ENCODE results near the gene LDB2.
"Not testable (repeated sequence)": the region's sequence is repeated elsewhere in the genome, so short reads cannot be mapped to it uniquely, and the experiment has no call there.

The LDB2 gene

DNA sequence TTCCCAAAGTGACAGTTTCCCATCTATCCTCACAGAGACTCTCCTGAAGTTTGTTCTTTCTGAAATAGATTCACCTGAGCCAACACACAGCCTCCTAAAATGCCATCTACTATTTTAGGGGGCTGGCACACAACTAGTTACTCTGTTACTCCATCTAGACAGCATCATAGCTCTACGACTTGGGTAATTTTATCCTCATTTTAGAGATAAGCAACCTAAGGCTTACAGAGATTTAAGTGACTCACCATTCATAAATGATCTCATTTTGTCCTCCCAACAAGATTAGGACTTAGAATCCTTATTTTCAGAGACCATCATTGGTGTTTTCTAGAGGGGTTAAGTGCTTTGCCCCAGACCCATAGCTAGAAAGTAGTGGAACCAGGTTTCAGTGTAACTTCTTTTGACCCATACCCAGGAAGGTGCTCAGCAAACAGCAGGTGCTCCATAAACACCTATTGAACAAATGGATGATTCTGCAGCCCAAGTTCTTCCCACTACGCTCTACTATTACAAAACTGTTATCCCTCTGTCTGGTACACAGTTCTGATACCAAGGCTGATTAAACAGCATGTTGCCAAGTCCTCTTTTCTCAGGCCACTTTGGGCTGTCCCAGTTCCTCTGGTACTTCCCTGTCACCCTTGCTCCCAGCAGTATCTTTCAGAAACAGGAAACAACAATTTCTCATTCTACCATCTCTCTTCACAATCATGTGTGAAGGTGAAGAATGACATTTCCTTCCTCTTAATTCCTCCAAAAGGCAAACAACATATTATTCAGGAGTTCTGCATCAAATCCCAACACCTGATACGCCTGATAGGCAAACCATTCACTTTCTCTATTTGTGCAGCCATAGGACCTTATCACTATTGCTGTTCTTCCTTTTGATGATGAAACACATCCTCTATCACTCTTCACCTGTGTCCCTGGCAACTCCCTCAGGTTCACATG lies 367.5 kb downstream of the LDB2 start:
- no peak for DNase-seq

GRCh38 chr4:16524911-16525554 lies 373.4 kb downstream of the LDB2 start:
- no peak for DNase-seq

GRCh38 chr4:16524406-16524805 lies 374.0 kb downstream of the LDB2 start:
- DNase-seq = no peak

- not testable (repeated sequence) for DNase-seq
Measured at GRCh38 chr4:16523526-16523925, 374.9 kb downstream of the LDB2 start.

DNA sequence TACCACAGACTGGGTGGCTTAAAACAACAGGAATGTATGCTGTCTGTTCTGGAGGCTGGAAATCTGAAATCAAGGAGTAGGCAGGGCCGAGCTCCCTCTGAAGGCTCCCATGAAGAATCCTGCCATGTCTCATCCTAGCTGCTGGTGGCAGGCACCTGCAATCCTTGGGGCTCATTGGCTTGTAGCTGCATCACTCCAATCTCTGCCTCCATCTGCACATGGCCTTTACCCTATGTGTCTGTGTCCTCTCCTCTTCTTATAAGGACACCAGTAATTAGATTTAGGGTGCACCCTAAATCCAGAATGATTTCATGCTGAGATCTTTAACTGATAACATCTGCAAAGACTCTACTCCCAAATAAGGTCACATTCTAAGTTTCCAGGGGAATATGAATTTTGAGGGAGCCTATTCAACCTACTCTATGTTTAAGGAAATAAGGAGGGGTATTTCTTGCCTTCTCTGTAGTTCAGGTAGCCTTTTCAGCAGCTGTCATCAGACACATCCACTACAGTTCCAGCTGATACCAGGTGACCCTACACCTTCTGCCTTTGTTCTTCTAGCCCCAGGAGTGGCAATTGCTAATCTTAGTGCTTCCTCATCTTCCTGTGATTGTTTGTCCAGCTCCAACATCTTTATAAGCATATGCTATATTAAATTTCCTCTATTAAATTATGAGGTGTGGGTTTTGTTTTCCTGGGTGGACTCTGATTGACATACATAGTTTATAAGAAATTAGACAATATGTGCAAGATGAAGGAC lies 377.1 kb downstream of the LDB2 start:
- no peak for DNase-seq

DNA sequence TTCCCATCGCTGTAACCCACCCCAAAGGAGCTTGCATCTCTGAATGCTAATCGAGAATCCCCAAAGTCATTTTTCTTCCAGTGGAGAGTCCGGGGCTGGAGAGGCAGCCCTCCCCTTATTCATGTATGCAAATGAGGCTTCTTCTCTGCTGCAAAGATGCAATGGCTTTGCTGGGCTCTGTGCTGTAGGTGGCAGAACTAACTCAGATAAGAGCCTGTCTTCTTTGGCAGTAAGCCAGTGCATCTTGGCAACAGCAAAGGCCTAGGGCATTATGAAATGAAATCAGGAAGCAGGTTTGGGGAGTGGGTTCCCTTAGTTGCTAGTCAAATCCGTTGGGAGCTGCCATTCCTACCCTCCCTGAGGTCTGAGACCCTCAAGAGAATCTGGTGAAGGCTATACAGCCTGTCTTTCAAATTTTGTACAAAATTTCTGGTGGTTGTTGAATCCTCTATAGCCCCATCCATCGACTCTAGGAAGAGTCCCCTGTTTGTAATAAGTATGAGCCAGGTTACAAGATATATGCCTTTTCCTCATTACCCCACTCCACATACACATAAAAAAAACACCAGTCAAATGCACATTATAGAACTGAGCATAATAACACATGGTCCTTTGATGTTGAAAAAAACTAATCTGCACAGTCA lies 381.5 kb downstream of the LDB2 start:
- DNase-seq = no peak

GRCh38 chr4:16513876-16514275 lies 384.6 kb downstream of the LDB2 start:
- no peak for DNase-seq

DNA sequence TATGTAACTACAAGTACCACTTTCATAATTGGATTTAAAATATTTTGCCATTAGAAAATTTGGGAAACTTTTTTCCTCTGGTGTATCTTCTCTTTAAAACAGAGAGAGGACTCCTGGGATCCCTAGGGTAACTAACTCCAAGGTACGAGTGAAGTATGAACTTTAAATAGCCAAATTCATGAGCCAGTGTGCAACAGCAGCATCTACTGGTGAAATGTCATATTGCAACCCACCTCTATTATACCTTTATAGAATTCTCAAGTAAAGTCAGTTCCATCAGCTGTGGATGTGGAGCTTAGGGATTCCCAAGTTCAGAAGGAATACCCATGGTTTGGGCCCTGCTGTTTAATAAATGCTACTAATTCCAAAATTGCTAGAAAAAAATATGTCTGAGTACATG lies 389.5 kb downstream of the LDB2 start:
- no peak for DNase-seq

DNA sequence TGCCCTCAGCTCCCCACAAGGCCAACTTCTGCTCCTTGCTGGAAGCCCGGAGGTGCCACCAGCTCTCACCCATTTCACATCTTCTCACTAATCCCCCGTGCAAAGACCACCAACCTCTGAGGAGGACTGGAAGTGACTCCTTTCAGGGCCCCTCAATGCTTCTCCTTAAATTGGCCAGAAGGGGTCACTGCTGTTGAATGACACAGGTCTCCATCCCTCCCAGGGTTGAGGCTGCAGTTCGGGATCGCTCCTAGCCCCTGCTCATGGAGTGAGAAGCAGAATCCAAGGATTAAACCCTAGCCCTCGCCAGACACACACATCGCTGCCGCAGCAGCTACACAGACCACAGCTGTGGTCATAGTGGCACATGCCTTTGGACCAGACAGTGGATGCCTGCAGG lies 392.7 kb downstream of the LDB2 start:
- DNase-seq = no peak

DNA sequence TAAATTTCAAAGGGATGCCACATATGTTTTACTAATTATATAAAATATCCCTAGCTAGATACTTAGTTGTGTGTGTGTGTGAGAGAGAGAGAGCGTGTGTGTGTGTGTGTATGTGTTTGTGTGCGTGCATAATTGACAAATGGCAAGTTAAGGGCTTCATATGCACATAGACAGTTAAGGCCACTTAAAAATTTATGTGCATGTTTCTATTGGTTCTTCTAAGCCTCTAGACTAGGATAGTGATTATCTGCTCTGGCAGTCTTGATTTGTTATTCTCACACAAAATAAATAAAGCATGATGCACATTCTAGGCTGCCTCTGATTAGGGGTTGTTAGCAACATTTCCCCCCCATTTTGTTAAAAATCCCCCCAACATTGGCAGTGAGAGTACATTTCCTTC lies 393.2 kb downstream of the LDB2 start:
- no peak for DNase-seq

DNA sequence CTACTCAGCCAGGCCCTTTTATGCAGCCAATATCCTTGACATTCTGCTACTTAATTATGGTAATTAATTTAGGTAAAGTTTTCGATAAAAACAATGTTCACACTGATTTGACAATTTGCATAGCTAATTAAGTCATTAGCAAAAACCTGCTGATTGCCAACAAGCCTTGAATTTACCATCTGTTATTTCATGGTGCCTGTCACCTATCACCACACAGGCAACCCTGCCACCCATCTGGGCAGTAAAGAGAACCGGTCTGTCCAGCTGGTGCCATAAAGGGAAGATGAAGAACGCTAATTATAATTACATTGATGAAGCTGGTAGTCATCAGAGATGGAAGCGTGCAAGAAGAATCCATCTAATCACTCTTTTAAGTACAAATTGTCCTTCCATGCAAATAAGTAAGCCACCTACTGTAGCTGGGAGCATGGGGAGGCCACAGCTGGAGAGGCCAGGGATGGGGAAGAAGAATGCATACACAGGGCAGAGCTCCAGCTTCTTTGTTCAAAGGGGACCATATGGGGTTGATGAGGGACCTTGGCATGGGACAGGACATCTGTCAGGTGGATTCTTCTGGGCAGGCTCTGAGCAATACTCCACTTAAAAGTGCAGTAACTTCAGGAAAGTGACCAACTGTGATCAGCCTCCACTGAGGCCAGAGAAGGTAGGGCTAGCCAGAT lies 394.9 kb downstream of the LDB2 start:
- DNase-seq = no peak

DNA sequence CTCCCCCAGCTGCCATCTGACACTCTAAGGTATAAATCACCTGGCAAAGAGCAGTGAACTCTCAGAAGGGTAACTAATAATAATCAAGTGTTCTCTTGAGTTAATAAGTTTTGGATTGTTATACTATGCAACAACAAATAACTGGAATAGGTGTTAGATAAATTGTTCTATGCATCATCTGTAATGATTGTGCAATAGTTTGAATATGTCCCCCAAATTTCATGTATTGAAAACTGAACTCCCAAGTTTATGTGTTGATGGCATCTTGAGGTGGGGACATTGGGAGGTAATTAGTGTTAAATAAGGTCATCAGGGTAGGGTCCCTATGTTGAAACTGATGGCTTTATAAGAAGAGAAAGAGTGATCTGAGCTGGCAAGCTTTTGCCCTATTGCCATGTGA lies 399.5 kb downstream of the LDB2 start:
- DNase-seq = no peak

GRCh38 chr4:16496501-16496900 lies 401.9 kb downstream of the LDB2 start:
- no peak for DNase-seq

DNA sequence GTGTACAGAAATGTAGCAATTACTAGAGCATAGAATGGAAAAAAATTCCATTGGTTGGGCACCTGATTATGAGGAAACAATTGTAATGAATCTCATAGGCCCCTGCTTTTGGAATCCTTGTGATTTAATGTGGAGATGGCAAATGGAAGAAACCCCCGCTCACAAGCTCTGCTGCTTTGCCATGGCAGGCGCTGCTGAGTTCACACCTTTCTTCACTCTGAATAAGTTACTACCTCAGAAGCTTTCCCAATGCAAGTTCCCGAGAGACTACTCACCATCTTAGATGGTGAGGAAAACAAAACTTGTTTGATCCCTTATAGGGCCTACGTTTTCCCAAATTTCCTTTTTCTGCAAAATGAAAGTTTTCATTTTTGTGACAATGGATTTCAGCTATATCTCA lies 405.6 kb downstream of the LDB2 start:
- no peak for DNase-seq

DNA sequence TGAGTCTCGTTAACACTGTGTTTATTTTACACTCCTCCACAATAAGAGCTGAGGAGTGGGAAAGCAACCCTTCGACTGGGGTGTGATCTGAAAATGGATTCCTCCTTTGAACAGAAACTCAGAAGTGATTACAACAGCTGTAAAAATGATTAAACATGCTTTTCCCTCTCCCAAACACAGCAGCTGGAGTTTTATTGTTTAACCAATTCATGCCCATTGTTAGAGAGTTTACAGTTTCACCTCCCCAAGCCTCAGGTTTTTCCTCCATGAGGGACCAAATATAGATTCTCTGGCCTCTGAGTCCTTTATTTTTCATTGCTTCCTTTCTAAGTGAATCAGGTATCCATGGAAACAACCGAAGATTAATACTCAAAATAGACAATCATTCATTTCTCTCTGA lies 409.2 kb downstream of the LDB2 start:
- DNase-seq = no peak

DNA sequence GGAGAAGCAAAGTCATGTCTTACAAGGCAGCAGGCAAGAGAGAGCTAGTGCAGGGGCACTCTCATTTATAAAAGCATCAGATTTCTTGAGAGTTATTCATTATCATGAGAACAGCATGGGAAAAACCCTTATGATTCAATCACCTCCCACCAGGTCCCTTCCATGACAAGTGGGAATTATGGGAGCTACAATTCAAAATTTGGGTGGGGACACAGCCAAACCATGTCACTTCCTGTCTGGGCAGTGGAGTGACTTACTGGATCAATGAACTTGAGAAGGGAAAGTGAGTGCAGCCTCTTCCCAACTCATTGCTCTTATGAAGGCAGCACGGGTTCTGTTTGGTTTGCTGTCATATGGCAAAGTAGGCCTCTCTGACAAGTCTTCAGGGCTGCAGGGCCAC lies 410.4 kb downstream of the LDB2 start:
- DNase-seq = no peak

GRCh38 chr4:16484711-16485110 lies 413.7 kb downstream of the LDB2 start:
- no peak for DNase-seq

DNA sequence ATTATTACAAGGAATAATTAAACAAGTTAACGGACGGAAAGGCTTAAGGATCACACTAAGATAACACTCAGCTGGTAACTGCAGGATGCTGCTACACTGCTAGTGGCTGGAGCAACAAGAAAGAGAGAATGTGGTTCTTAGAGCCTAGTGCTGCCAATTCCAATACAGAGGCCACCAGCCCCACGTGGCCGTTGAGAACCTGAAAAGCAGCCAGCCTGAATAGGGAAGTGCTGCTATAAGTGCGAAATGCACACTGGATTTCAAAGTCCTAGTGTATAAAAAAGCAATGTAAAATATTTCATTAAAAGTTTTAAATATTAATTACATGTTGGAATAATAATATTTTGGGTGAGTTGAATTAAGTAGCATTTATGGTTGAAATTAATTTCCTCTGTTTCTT lies 414.9 kb downstream of the LDB2 start:
- no peak for DNase-seq

- no peak for DNase-seq
Measured at GRCh38 chr4:16480011-16480410, 418.4 kb downstream of the LDB2 start.

- DNase-seq = no peak
Measured at GRCh38 chr4:16472537-16472936, 425.9 kb downstream of the LDB2 start.

DNA sequence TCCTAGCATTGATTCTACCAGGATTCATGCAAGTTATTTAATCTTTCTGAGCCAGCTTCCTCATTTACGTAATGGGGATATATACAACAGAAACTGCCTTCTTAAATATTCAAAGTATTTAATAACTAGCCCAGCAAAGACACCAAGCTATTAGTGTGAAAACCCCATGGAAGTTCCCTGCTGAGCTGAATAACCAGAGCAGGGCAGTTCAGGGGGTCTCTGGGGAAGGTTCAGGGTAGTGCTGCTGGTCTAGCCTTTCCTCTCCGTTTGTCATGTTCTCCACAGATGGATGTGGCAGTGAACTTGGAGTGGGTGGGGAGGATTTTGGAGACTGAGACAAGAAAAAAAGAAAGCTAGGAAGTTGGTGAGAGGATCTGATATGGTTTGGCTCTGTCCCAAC lies 431.4 kb downstream of the LDB2 start:
- DNase-seq = no peak

DNA sequence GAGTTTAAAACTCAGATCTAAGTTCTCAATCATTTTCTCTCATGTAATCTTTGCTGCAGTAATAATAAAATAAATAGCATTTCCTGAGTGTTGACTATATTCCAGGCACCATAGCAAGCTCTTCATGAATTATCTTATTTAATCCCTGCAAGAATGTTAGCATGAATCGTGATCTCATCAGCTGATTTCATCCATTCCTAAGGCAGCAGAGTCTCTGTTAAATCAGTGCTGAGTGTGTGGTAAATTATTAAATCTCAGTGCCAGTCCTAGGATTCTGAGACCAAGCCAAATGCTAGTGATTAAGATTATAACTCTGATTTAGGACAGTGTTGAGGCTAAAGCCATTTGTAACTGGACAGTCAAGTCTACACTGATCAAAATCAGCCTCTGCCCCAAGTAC lies 431.9 kb downstream of the LDB2 start:
- no peak for DNase-seq

GRCh38 chr4:16464651-16465050 lies 433.8 kb downstream of the LDB2 start:
- DNase-seq = no peak

Measured in activated effector memory CD4-positive, alpha-beta T cell treated with Interleukin-2 at 50 U/mL for 16 hours (primary cell).